ENCODE measurements around the gene SPDYE1.
"Not testable (repeated sequence)": the region's sequence is repeated elsewhere in the genome, so short reads cannot be mapped to it uniquely, and the experiment has no call there.

The SPDYE1 gene

GRCh38 chr7:43994681-43995080 is 3.0 kb upstream of the SPDYE1 start:
- DNase-seq: not testable (repeated sequence)

GRCh38 chr7:44012081-44012480 is 14.4 kb downstream of the SPDYE1 start:
- not testable (repeated sequence) for DNase-seq

DNA sequence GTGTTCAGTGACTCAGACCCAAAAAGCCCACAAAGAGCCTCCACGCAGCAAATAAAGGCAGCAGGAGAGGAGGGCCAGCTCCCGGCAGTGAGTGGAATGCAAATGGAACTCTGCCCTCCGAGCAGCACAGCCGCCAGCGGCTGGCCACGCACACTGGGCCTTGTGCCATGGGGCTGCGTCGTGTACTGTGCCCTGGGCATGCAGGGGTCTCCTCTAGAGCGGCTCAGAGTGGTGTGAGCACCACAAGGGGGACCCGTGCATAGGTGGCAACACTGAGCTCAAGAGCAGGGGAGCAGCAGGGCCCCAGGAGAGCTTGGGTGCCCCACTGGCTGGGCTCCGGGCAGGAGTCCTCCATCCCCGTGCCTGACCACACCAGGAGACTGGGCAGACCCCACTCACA is 17.4 kb downstream of the SPDYE1 start:
- not testable (repeated sequence) for DNase-seq

DNA sequence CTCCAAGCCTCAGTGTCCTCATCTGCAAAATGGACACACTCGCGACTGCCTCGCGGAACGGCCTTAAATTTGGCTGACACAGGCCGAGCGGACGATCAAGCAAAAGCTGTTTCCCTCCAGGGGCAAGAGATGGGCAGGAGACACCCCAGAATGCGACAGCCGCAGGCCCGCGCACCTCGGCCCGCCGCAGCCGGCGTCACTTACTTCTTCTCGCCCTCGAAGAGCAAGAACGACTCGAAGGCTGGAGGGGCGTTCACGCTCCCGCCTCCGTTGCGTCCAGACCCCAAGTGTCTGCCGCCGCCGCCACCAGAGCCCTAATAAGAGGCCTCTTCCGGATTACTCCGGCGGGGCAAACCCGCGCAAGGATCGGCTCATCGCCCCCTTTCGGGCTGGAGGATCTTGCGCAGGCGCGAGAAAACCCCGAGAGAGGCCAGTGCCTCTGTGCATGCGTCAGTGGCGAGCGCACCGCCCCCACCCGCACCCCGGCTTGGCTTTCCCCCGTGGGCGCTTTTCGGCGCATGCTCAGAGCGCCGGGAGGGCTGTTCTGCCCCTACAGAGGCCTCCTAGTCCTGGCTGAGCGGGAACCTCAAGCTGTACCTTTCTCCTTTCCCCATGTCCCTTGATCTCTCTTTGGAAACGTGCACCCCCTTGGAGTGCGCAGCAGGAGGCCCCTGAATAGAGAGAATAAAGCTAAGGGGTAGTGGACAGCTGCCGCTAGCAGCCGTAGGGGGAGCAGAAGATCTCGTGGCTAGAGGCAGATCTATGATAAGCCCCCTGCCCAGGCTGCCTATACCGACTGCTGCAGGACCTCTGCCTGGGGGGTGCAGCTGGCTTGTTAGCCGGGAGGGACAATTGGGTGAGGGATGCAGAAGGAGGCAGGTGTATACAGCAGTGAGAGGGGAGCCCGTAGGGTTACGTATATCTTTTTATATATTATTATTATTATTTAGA is 21.4 kb downstream of the SPDYE1 start:
- DNase-seq: peak; percentile 90

GRCh38 chr7:44019825-44020224 is 22.1 kb downstream of the SPDYE1 start:
- not testable (repeated sequence) for DNase-seq

DNA sequence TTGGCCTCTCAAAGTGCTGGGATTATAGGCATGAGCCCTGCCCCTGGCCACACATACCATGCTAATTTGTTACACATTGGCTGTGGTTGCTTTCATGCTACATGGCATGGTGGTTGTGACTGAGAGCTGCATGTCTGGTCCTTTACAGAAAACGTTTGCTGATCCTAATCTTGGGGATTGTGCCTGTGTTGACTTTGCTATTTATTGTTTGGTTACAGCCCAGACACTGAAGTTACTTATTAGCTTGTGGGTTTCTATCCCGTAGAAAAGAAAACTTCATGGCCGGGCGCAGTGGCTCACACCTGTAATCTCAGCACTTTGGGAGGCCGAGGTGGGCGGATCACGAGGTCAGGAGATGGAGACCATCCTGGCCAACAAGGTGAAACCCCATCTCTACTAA is 24.4 kb downstream of the SPDYE1 start:
- not testable (repeated sequence) for DNase-seq

DNA sequence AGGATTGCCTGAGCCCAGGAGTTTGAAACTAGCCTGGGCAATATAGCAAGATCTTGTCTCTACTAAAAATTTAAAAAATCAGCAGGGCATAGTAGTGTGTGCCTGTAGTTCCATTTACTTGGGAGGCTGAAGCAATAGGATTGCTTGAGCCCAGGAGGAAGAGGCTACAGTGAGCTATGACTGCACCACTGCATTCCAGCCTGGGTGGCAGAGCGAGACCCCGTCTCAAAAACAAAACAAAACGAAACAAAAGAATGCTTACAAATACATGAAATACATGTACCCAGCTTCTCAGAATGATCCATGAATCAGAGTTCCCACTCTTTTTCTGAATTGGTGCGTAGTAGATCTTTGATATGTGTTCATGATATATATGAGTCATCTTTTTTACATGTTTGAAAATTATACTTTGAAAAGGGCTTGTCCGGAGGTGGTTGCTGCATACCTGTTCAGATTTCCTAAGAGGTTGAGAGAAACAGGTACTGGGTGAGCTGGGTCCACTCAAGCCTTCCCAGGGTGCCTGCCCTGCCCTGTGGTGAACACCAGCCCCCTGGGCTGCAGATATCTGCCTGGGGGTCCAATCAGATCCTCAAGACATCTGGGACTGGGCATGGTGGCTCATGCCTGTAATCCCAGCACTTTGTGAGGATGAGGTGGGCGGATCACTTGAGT is 25.2 kb downstream of the SPDYE1 start:
- not testable (repeated sequence) for DNase-seq

DNA sequence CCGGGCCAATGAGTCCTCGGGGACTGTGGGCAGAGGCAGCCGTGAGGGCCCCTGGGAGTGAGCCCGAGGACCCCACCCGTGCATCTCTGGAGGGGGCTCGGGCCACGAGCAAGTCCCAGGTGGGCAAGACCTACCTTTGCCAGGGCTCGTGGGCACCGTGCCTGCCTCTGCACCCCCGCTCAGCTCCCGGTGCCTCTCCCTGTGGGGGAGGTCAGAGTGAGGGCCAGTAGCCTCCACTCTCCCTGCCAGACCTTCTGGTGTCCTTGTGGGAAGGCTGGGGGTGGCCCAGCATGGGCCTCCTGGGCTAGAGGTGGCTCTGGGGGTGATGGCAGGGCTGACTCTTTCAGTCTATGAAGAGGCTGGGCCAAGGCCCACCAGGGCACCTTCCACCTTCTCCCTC is 31.7 kb downstream of the SPDYE1 start:
- not testable (repeated sequence) for DNase-seq

DNA sequence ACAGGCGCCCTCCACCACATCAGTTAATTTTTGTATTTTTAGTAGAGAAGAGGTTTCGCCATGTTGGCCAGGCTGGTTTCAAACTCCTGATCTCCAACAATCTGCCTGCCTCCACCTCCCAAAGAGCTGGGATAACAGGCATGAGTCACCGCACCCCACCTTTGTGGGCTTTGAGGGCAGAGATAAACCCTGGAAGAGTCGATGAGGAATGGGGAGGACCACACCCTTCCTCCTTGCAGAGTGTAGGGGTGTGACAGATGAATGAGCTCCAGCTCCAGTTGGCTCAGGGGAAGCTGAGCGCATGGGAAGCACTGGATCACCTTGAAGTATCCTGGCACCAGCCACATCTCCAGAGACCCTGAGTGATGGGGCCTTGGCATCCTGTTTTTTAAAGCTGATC is 32.3 kb downstream of the SPDYE1 start:
- DNase-seq: not testable (repeated sequence)

GRCh38 chr7:44031319-44031718 is 33.6 kb downstream of the SPDYE1 start:
- DNase-seq: not testable (repeated sequence)

GRCh38 chr7:44032031-44032430 is 34.3 kb downstream of the SPDYE1 start:
- not testable (repeated sequence) for DNase-seq

- DNase-seq: not testable (repeated sequence)
These were observed 36.5 kb downstream of the SPDYE1 start for GRCh38 chr7:44033971-44034844.

GRCh38 chr7:44036364-44036763 is 38.7 kb downstream of the SPDYE1 start:
- not testable (repeated sequence) for DNase-seq

- DNase-seq: not testable (repeated sequence)
These were observed 40.3 kb downstream of the SPDYE1 start for GRCh38 chr7:44037951-44038350.

DNA sequence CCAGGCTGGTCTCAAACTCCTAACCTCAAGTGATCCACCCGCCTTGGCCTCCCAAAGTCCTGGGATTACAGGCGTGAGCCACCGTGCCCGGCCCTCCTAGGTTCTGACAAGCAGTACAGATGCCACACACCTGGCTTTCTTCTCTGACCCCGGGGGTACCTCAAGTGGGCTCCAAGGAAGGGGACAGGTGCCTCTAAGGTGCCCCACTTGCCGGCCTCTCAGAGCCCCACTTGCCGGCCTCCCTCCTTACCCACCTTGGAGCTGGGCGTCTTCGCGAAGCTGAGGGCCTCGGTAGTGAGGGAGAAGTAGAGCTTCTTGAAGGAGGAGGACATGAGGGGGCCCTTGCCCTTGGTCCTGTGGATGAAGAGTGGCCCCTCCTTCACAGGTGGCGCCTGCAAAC is 40.9 kb downstream of the SPDYE1 start:
- not testable (repeated sequence) for DNase-seq

DNA sequence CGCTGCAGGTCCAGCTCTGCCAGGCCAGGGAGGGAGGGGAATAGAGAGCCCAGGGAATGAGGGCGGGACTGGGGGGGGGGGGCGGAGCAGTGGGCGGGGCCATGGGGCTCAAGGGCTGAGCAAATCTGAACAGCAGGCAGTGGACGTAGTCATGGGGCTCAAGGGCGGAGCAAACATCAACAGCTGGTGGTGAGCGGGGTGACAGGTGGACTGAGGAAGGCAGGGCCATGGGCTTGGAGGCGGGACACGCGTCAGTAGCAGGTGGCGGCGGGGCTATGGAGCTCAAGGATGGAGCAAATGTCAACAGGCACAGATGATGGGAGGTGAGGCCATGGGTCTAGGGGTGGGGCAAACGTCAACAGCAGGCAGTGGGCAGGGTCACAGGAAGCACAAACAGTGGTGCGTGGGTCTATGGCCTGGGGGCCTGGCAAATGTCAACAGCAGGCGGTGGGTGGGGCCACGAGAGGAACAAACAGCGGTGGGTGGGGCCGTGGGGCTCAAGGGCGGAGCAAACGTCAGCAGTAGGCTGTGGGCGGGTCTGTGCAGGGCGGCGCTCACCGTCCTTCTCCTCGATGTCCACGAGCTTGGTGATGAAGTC is 41.4 kb downstream of the SPDYE1 start:
- DNase-seq: peak; percentile 65

DNA sequence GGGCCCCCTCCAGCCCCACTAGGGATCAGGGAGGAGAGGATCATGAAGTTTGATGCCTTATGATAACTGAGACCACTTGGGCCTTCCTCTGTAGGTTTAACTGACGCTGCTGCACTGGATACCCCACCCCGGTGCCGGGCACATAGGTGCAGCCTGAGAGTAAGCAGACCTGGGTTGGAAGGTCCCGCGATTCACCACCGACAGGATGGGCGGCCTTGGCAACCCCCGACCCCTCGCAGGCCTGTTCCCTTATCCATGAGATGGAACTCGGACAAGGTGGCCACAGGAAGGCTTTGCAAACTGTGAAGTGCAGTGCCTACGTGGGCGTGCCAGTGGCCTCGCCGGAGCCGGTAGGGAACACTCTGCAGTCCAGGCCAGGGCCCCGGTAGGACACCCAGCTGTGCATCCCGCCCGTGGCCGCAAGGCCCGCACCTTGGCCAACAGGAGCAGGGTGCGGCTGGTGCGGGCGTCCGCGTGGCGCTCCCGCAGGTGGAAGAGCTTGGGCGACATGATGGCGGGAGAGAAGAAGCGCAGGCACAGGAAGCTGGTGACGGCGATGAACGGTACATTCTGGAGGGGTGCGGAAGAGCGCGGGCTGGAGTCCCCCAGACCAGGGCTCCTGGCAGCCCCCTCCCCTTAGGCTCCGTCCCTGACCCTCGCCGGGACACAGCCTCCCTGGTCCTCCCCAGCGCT is 42.2 kb downstream of the SPDYE1 start:
- DNase-seq: not testable (repeated sequence)

GRCh38 chr7:44040493-44040891 is 42.8 kb downstream of the SPDYE1 start:
- DNase-seq: not testable (repeated sequence)

DNA sequence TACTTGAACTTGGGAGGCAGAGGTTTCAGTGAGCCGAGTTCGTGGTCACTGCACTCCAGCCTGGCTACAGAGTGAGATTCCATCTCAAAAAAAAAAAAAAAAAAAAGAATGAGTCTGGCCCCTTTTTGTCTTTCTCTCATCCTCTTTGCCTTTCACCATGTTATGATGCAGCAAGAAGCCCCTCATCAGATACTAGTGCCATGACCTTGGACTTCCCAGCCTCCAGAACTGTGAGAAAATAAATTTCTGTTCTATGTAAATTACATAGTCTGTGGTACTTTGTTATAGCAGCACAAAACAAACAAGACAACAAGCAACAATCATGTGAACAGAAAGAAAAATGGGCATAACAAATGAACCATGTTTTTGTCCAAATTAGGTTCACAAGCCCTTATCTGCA is 44.5 kb downstream of the SPDYE1 start:
- no peak for DNase-seq

DNA sequence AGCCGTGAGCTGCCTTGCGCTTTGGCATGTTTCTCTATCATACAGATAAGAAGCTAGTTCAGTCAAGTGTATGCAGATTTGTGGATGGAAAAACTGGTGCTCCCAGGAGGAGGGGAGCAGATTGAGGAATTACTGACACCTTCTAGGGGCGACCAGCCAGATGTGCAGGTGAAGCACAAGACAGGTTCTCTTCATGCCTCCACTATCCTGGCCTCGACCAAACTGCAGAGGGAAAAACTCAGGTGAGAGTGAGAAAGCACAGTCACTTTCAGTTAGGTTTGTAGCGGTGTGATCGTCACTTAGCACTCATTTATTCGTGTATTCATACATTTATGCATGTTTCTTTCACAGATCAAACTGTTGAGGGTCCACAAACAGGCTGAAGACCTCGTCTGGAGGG is 46.2 kb downstream of the SPDYE1 start:
- no peak for DNase-seq

- DNase-seq: peak; percentile 71
These were observed 46.9 kb downstream of the SPDYE1 start, which contains the start of gene DBNL for GRCh38 chr7:44044315-44045225. DBNL (plus strand) TSS chr7:44044702; CDS start chr7:44044738, 36 bp downstream.
